Activated CD8-positive, alpha-beta memory T cell treated with anti-CD3 and anti-CD28 coated beads, Interleukin-2, amount 50 U/mL, for 1 hour (primary cell): ENCODE data around the gene RAPGEF1.
"Not testable (repeated sequence)": the region's sequence is repeated elsewhere in the genome, so short reads cannot be mapped to it uniquely, and the experiment has no call there.

ENCODE experiments used
- DNase-seq: peaks from one replicate; pipeline ENCODE4 v3.0.0-alpha.2; 2020; ENCODE audit errors: extremely low read depth

Gene RAPGEF1

GRCh38 chr9:131690941-131691573 lies 48.8 kb downstream of the RAPGEF1 start:
- DNase-seq = no peak

GRCh38 chr9:131690462-131690861 lies 49.4 kb downstream of the RAPGEF1 start:
- DNase-seq = no peak

GRCh38 chr9:131688377-131688776 lies 51.5 kb downstream of the RAPGEF1 start:
- no peak for DNase-seq

GRCh38 chr9:131685753-131686706 lies 53.8 kb downstream of the RAPGEF1 start:
- no peak for DNase-seq

GRCh38 chr9:131683094-131683493 lies 56.8 kb downstream of the RAPGEF1 start:
- DNase-seq = not testable (repeated sequence)

- no peak for DNase-seq
Observed at GRCh38 chr9:131682261-131682660, 57.6 kb downstream of the RAPGEF1 start.

GRCh38 chr9:131681826-131682225 lies 58.0 kb downstream of the RAPGEF1 start:
- not testable (repeated sequence) for DNase-seq

GRCh38 chr9:131681108-131681507 lies 58.8 kb downstream of the RAPGEF1 start:
- DNase-seq = not testable (repeated sequence)

GRCh38 chr9:131679261-131680020 lies 60.4 kb downstream of the RAPGEF1 start:
- DNase-seq = no peak

- DNase-seq = no peak
Observed at GRCh38 chr9:131678499-131679111, 61.3 kb downstream of the RAPGEF1 start.

- no peak for DNase-seq
Observed at GRCh38 chr9:131677444-131678180, 62.3 kb downstream of the RAPGEF1 start.

- no peak for DNase-seq
Observed at GRCh38 chr9:131677049-131677443, 62.8 kb downstream of the RAPGEF1 start.

- no peak for DNase-seq
Observed at GRCh38 chr9:131676431-131676972, 63.4 kb downstream of the RAPGEF1 start.

- no peak for DNase-seq
Observed at GRCh38 chr9:131675437-131676022, 64.3 kb downstream of the RAPGEF1 start.

GRCh38 chr9:131674425-131675421 lies 65.2 kb downstream of the RAPGEF1 start:
- DNase-seq = no peak

GRCh38 chr9:131673531-131673930 lies 66.3 kb downstream of the RAPGEF1 start:
- no peak for DNase-seq

GRCh38 chr9:131673068-131673467 lies 66.8 kb downstream of the RAPGEF1 start:
- no peak for DNase-seq

- DNase-seq = no peak
Observed at GRCh38 chr9:131672451-131672850, 67.4 kb downstream of the RAPGEF1 start.

- no peak for DNase-seq
Observed at GRCh38 chr9:131671133-131671520, 68.7 kb downstream of the RAPGEF1 start.
